ENCODE measurements around the gene ZDHHC5. TPM values are rescaled to one million over a fixed set of nuclear protein-coding genes. Genes with fewer than 3 reads are reported as not detected.

Gene ZDHHC5
- total RNA-seq, 1 experiment from 2014 or later, result 26.7 TPM

GRCh38 chr11:57746920-57747319 is 79.0 kb downstream of the ZDHHC5 start:
- no peak overlapping the region for H3K4me3 ChIP-seq (ENCODE audit: insufficient read depth, low read depth, low read length)
- H3K36me3 ChIP-seq (replicated peaks; ENCODE audit: control insufficient read depth, insufficient read depth, low read length), result peaks cover 18% of the 10 kb centered on the region
- H3K27me3 ChIP-seq (ENCODE audit: control insufficient read depth, insufficient read depth, low read length), result no peaks in the 10 kb centered on the region
- no peak for DNase-seq

Other genes with a start within 250 kb of the ZDHHC5 start
- 9.7 and 16.4 TPM in 2 replicates for gene SLC43A3, start 241.0 kb upstream of the ZDHHC5 start, total RNA-seq (2014; rRNA removed; shearing (Covaris generic))
- 3.1 and 3.4 TPM in 2 replicates for gene RTN4RL2, start 207.6 kb upstream of the ZDHHC5 start, total RNA-seq (2014; rRNA removed; shearing (Covaris generic))
- 30.7 and 33.1 TPM in 2 replicates for gene SLC43A1, start 152.4 kb upstream of the ZDHHC5 start, total RNA-seq (2014; rRNA removed; shearing (Covaris generic))
- gene TIMM10, start 137.4 kb upstream of the ZDHHC5 start, total RNA-seq (2014; rRNA removed; shearing (Covaris generic)), result 58.6 and 73.3 TPM in 2 replicates
- not detected in 2 replicates for gene SMTNL1, start 130.5 kb upstream of the ZDHHC5 start, total RNA-seq (2014; rRNA removed; shearing (Covaris generic))
- gene UBE2L6, start 100.4 kb upstream of the ZDHHC5 start, total RNA-seq (2014; rRNA removed; shearing (Covaris generic)), result 9.5 and 17.6 TPM in 2 replicates
- 30.3 and 34.6 TPM in 2 replicates for gene SERPING1, start 70.4 kb upstream of the ZDHHC5 start, total RNA-seq (2014; rRNA removed; shearing (Covaris generic))
- not detected in 2 replicates for gene YPEL4, start 18.2 kb upstream of the ZDHHC5 start, total RNA-seq (2014; rRNA removed; shearing (Covaris generic))
- gene CLP1, start 10.4 kb upstream of the ZDHHC5 start, total RNA-seq (2014; rRNA removed; shearing (Covaris generic)), result 26.4 and 33.4 TPM in 2 replicates
- 17.9 and 19.1 TPM in 2 replicates for gene MED19, start 44.1 kb downstream of the ZDHHC5 start, total RNA-seq (2014; rRNA removed; shearing (Covaris generic))
- 75.3 and 93.9 TPM in 2 replicates for gene TMX2, start 44.5 kb downstream of the ZDHHC5 start, total RNA-seq (2014; rRNA removed; shearing (Covaris generic))
- 200 and 246 TPM in 2 replicates for gene SELENOH, start 73.4 kb downstream of the ZDHHC5 start, total RNA-seq (2014; rRNA removed; shearing (Covaris generic))
- gene BTBD18, start 83.7 kb downstream of the ZDHHC5 start, total RNA-seq (2014; rRNA removed; shearing (Covaris generic)), result not detected in 2 replicates
- 108 and 118 TPM in 2 replicates for gene CTNND1, start 93.7 kb downstream of the ZDHHC5 start, total RNA-seq (2014; rRNA removed; shearing (Covaris generic))